ENCODE data around the gene THAP3. TPM values are rescaled to one million over a fixed set of nuclear protein-coding genes. Genes with fewer than 3 reads are reported as not detected.
"Not testable (repeated sequence)": the region's sequence is repeated elsewhere in the genome, so short reads cannot be mapped to it uniquely, and the experiment has no call there.

Gene THAP3
- total RNA-seq, 4 donors from 2014 or later = 20.1 to 26.9 (median 23.4) TPM

GRCh38 chr1:6657138-6657537 lies 32.5 kb downstream of the THAP3 start:
- TF ChIP-seq POLR2A (IDR thresholded peaks at IDR 0.05) = no peak
- no peak for TF ChIP-seq CTCF (IDR thresholded peaks at IDR 0.05)
- intact Hi-C loops (cut with DNase I; ENCODE audit: low total_unique reads) = loop anchor here (10.0 kb wide), 1 partner anchor 122 kb away; no protein-coding TSS in a partner anchor
- 90 to 93% methylated on average over 6 of the region's 6 CpGs for WGBS, 2 donors
- H3K4me3 ChIP-seq (ENCODE audit: low read depth, poor library complexity, severe bottlenecking) = no peak overlapping the region
- DNase-seq (ENCODE audit: low spot score in 2 of 2) = no peak

GRCh38 chr1:6658359-6659060 lies 33.8 kb downstream of the THAP3 start:
- H3K4me3 ChIP-seq (ENCODE audit: low read depth, poor library complexity, severe bottlenecking) = no peak overlapping the region
- no peak for TF ChIP-seq CTCF (IDR thresholded peaks at IDR 0.05)
- TF ChIP-seq POLR2A (IDR thresholded peaks at IDR 0.05) = no peak
- 83 to 85% methylated on average over 5 of the region's 5 CpGs for WGBS, 2 donors
- no peak for DNase-seq (ENCODE audit: low spot score in 2 of 2)
- intact Hi-C loops (cut with DNase I; ENCODE audit: low total_unique reads) = loop anchor here (10.0 kb wide), 1 partner anchor 124 kb away; no protein-coding TSS in a partner anchor

GRCh38 chr1:6660415-6661049 lies 35.9 kb downstream of the THAP3 start:
- WGBS, 2 donors = 88 to 89% methylated on average over 7 of the region's 7 CpGs
- intact Hi-C loops (cut with DNase I; ENCODE audit: low total_unique reads) = loop anchor here (5.0 kb wide), 1 partner anchor 553 kb away; no protein-coding TSS in a partner anchor
- DNase-seq (ENCODE audit: low spot score in 2 of 2) = no peak
- no peak overlapping the region for H3K4me3 ChIP-seq (ENCODE audit: low read depth, poor library complexity, severe bottlenecking)
- TF ChIP-seq POLR2A (IDR thresholded peaks at IDR 0.05) (no peak), CTCF (IDR thresholded peaks at IDR 0.05) (no peak)

GRCh38 chr1:6662468-6662867 lies 37.8 kb downstream of the THAP3 start:
- intact Hi-C loops (cut with DNase I; ENCODE audit: low total_unique reads) = loop anchor here (5.0 kb wide), 1 partner anchor 555 kb away; no protein-coding TSS in a partner anchor
- H3K4me3 ChIP-seq (ENCODE audit: low read depth, poor library complexity, severe bottlenecking); DNase-seq (ENCODE audit: low spot score in 2 of 2): not testable (repeated sequence)
- WGBS, 2 donors = 94 to 98% methylated on average over 7 of the region's 7 CpGs

GRCh38 chr1:6666696-6667095 lies 42.0 kb downstream of the THAP3 start:
- intact Hi-C loops (cut with DNase I; ENCODE audit: low total_unique reads) = no loop called here
- TF ChIP-seq CTCF (IDR thresholded peaks at IDR 0.05) (no peak), POLR2A (IDR thresholded peaks at IDR 0.05) (no peak)
- no peak overlapping the region for H3K4me3 ChIP-seq (ENCODE audit: low read depth, poor library complexity, severe bottlenecking)
- WGBS, 2 donors = 87 to 94% methylated on average over 5 of the region's 5 CpGs
- DNase-seq (ENCODE audit: low spot score in 2 of 2) = no peak

GRCh38 chr1:6667139-6667538 lies 42.5 kb downstream of the THAP3 start:
- 91 to 97% methylated on average over 6 of the region's 6 CpGs for WGBS, 2 donors
- no peak for TF ChIP-seq POLR2A (IDR thresholded peaks at IDR 0.05)
- TF ChIP-seq CTCF (IDR thresholded peaks at IDR 0.05) = no peak
- intact Hi-C loops (cut with DNase I; ENCODE audit: low total_unique reads) = no loop called here
- no peak for DNase-seq (ENCODE audit: low spot score in 2 of 2)
- no peak overlapping the region for H3K4me3 ChIP-seq (ENCODE audit: low read depth, poor library complexity, severe bottlenecking)

All from lower leg skin (tissue), 4 donors.